ENCODE measurements around the gene OPALIN. TPM values are rescaled to one million over a fixed set of nuclear protein-coding genes. Genes with fewer than 3 reads are reported as not detected.

OPALIN gene
- total and polyA plus RNA-seq, 9 of the 15 experiments (the other 6 are each of a cell fraction or from before 2014, with no cell fraction given): not detected

GRCh38 chr10:96345222-96345621, 13.6 kb downstream of the OPALIN start:
- Histone ChIP-seq H3K9me1 (ENCODE audit: control insufficient read depth, insufficient read depth, low read length) (no peaks in the 10 kb centered on the region), H3K4me3 (no peak overlapping the region), H3K27me3 (ENCODE audit: control insufficient read depth in 2 of 2, insufficient read depth in 2 of 2, low read length in 2 of 2) (no peaks in the 10 kb centered on the region), H3K36me3 (ENCODE audit: control insufficient read depth, insufficient read depth, low read length) (no peaks in the 10 kb centered on the region), H3K79me2 (ENCODE audit: control insufficient read depth, insufficient read depth, low read length) (no peaks in the 10 kb centered on the region), H2AFZ (ENCODE audit: low read depth, low read length) (no peak overlapping the region), H3K27ac (ENCODE audit: extremely low read depth, low read depth, low read length) (no peak overlapping the region), H3K4me2 (ENCODE audit: insufficient read depth, low read length) (no peak overlapping the region), H3K9me3 (replicated peaks; ENCODE audit: control insufficient read depth, insufficient read depth, low read depth, low read length) (no peaks in the 10 kb centered on the region), H4K20me1 (replicated peaks; ENCODE audit: control insufficient read depth, insufficient read depth, low read length) (no peaks in the 10 kb centered on the region; the same call in 1 of the 2 replicates), H3K4me1 (replicated peaks in 1 of 2; ENCODE audit: control insufficient read depth in 2 of 2, insufficient read depth in 2 of 2, low read length in 2 of 2) (no peaks in the 10 kb centered on the region), H3K9ac (ENCODE audit: insufficient read depth in 1 of 2, low read depth in 2 of 2, low read length in 2 of 2) (no peak overlapping the region)
- ChIA-PET CTCF (ENCODE audit: low intra/inter-chr PET ratio) (no interaction called here), POLR2A (no interaction called here)
- in situ Hi-C loops (cut with MboI) (loop anchor here (10.0 kb wide), 1 partner anchor 1660 kb away; no protein-coding TSS in a partner anchor), intact Hi-C loops (cut with micrococcal nuclease) (no loop called here)
- no peak for FAIRE-seq
- no peak for TF ChIP-seq TEAD2 (tag; IDR thresholded peaks at IDR 0.05)
- TF ChIP-seq PHF20 (IDR thresholded peaks at IDR 0.05; ENCODE audit: partially characterized antibody): no peak
- no peak for TF ChIP-seq ZNF586 (CRISPR knock-in tag; conservative IDR thresholded peaks at IDR 0.05)
- no peak for TF ChIP-seq CXXC5 (CRISPR knock-in tag; IDR thresholded peaks at IDR 0.05)
- TF ChIP-seq ZKSCAN1 (IDR thresholded peaks at IDR 0.05; ENCODE audit: low read depth, low read length): no peak
- no peak for TF ChIP-seq SIN3A (IDR thresholded peaks at IDR 0.05; ENCODE audit: borderline replicate concordance in 2 of 2, control insufficient read depth in 1 of 2, low read depth in 2 of 2, low read length in 2 of 2)
- DNase-seq (ENCODE audit: extremely low read depth in 1 of 4, low spot score in 3 of 4): no peak
- BruUV-seq (replicated peaks): no TSS peak
- WGBS (ENCODE audit: insufficient coverage, low coverage, missing lambda C conversion rate): 4% methylated on average over 2 of the region's 2 CpGs
- ATAC-seq: no peak

GRCh38 chr10:96344178-96344577, 14.6 kb downstream of the OPALIN start:
- H3K9ac ChIP-seq (ENCODE audit: insufficient read depth in 1 of 2, low read depth in 2 of 2, low read length in 2 of 2): no peak overlapping the region
- DNase-seq (ENCODE audit: extremely low read depth in 1 of 4, low spot score in 3 of 4) (no peak), FAIRE-seq (no peak), ATAC-seq (no peak)
- intact Hi-C loops (cut with micrococcal nuclease) (no loop called here), in situ Hi-C loops (cut with MboI) (loop anchor here (10.0 kb wide), 1 partner anchor 1661 kb away; no protein-coding TSS in a partner anchor)
- no TSS peak for BruUV-seq (replicated peaks)
- ChIA-PET POLR2A (no interaction called here), CTCF (ENCODE audit: low intra/inter-chr PET ratio) (no interaction called here)
- H3K4me1 ChIP-seq (replicated peaks in 1 of 2; ENCODE audit: control insufficient read depth in 2 of 2, insufficient read depth in 2 of 2, low read length in 2 of 2): no peaks in the 10 kb centered on the region
- WGBS (ENCODE audit: insufficient coverage, low coverage, missing lambda C conversion rate): 0% methylated on average over 3 of the region's 4 CpGs
- no peaks in the 10 kb centered on the region; the same call in 1 of the 2 replicates for H4K20me1 ChIP-seq (replicated peaks; ENCODE audit: control insufficient read depth, insufficient read depth, low read length)
- no peaks in the 10 kb centered on the region for H3K27me3 ChIP-seq (ENCODE audit: control insufficient read depth in 2 of 2, insufficient read depth in 2 of 2, low read length in 2 of 2)
- no peaks in the 10 kb centered on the region for H3K36me3 ChIP-seq (ENCODE audit: control insufficient read depth, insufficient read depth, low read length)
- no peak overlapping the region for H3K4me2 ChIP-seq (ENCODE audit: insufficient read depth, low read length)
- no peaks in the 10 kb centered on the region for H3K9me1 ChIP-seq (ENCODE audit: control insufficient read depth, insufficient read depth, low read length)
- no peak overlapping the region for H3K27ac ChIP-seq (ENCODE audit: extremely low read depth, low read depth, low read length)
- H3K79me2 ChIP-seq (ENCODE audit: control insufficient read depth, insufficient read depth, low read length): no peaks in the 10 kb centered on the region
- no peak overlapping the region for H2AFZ ChIP-seq (ENCODE audit: low read depth, low read length)
- H3K4me3 ChIP-seq: no peak overlapping the region
- no peaks in the 10 kb centered on the region for H3K9me3 ChIP-seq (replicated peaks; ENCODE audit: control insufficient read depth, insufficient read depth, low read depth, low read length)
- no peak for TF ChIP-seq ZNF707 (CRISPR knock-in tag; conservative IDR thresholded peaks at IDR 0.05)
- no peak for TF ChIP-seq CBX5 (IDR thresholded peaks at IDR 0.05; ENCODE audit: borderline replicate concordance, low read depth)
- no peak for TF ChIP-seq RERE (CRISPR knock-in tag; IDR thresholded peaks at IDR 0.05; ENCODE audit: borderline replicate concordance)

Data from K562 (cell line).